Epidermal melanocyte (primary cell): Measurements from ENCODE around the gene CSTB.

ENCODE experiments used
- DNase-seq: peaks from one replicate; pipeline ENCODE4 v3.0.0; 2011; ENCODE audit warnings: low spot score; ENCODE audit not compliant: insufficient read length

Gene CSTB

DNA sequence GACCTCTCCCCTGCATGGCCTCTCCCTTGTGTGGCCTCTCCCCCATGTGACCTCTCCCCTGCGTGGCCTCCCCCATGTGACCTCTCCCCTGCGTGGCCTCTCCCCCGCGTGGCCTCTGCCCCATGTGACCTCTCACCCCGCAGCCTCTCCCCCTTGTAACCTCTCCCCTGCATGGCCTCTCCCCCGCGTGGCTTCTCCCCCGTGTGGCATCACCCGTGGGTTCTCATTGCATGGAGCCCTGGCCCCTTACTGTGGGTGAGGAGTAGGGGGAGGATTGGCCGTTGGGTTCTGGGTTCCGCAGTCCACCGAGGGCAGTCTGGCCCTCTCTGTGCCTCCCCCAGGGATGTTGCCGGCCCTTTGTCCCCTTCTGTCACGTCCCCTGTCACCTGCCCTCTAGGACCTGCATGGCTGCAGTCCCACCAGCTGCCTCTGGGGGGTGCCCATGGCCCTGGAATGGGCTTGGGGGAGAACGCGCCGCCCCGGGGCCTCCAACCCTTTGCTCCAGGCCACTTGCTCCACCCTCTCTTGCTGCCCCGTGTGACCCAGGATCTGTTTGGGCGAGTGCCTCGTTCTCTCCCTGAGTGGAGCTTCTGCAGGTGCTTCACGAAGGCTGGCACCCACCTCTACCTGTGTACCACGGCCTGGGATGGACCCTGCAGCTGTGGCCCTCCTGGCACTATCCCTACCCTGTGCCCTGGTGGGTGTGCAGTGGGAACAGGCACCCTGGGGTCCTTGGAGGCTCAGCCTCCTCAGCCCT lies 34.6 kb upstream of the CSTB start:
- peak; percentile 91 for DNase-seq

DNA sequence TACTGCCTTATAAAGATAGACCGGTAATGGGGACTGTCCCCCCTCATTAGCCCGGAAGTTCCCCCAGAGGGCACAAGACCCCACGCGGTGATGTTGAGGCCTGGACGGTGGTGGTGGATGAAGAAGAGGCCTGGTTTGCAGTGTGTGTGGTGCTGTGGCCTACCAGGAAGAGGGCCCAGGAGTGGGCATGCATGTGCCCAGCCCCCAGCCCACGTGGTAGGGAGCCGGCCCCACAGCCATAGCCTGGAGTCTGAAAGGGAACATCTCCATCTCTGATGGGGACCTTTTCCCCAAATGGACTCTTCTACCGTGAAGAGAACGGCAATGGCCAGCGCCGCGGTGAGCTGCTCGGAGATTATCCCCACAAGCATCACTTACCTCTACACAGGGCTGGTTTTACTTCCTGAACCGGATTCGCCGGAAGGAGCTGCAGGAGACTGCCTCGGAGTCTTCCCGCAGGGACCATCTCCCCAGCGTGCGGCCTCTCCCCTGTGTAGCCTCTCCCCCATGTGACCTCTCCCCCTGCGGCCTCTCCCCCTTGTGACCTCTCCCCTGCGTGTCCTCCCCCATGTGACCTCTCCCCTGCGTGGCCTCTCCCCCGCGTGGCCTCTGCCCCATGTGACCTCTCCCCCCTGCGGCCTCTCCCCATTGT lies 33.9 kb upstream of the CSTB start:
- DNase-seq, result no peak

DNA sequence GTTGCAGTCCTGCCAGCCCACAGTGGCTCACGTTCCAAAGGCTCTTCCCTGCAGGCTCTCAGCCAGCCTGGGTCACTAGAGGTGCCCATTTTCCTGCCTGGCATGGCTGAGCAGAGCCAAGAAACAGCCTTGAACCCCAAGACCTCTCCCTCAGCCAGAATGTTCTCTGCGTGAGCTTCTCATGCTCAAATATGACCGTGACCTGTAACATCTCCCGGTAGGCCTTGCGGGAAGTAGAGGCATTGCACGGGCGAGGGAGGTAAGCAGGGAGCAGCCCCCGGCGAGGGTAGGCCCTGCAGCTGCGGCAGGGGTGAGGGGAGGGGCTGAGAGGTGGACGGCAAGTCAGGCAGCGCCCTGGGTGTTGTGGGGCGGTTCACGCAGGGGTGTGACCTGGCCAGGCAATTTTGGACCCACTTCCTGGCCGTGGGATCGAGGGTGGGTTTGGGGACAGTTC lies 33.3 kb upstream of the CSTB start:
- DNase-seq, result no peak

DNA sequence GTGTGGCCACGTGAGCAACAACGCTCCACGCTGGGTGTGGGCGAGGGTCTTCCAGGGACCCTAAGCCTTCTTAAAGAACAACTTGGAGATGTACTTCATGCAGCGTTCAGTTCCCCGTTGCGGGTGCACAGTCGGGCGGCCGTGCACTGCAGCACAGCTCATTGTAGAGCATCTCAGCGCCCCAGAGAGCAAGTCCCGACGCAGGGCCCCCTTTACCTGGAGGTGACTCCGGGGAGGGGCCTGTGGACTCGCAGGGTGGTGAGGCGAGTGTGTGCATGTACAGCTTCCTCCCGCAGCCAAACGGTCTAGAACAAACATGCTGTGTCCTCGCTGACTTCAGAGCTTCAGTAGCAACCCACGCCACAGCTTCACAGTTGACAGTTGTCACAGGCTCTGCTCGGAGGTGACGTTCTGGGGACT lies 32.7 kb upstream of the CSTB start:
- no peak for DNase-seq

DNA sequence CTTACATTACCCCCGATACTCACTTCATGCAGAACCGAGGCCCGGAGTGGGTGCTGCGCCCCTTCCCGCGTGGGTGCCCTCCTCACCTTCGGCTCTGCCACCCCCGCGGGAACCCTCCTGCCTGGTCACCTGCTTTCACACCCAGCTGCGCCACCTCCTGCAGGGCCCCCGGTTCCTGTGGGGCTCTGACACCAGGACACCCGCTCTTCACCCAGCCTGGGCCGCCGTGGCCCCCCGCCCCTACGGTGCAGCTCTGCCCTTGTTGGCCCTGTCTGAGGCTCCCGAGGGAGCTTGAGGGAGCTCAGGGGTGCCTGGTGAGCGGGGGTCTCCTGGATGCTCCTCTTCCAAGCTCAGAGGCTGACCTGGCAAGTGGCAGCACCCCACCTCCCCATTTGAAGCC lies 32.3 kb upstream of the CSTB start:
- DNase-seq, result no peak

DNA sequence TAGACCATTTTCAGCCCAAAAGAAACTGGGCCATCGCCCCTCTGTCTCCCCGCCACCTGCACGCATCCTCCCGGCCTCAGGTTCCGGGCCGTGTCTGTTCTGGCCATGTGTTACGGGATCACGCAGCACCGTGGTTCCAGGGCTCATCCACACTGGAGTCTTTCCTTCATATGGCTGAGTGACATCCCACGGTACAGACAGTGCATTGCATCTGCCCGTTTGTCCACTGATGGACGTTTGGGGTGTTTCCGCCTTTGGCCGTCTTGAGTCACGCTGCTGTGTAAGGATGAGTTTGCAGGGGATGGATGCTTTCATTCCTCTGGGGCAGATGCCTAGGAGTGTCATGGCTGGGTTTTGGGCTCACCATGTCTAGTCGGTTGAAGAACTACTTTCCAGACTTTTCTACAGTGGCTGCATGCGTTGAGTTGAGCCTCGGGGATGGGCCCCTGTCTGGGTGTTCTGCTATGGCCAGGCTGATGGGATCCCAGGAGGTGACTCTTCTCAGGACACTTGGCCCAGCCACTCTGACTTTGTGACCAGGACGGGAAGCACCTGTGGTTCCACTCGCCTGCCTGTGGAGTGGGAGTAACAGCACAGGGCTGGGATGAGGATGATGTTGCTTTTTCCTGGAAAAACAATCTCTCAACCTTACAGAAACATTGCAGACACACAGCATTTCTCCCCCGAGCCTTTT lies 30.1 kb upstream of the CSTB start:
- no peak for DNase-seq

DNA sequence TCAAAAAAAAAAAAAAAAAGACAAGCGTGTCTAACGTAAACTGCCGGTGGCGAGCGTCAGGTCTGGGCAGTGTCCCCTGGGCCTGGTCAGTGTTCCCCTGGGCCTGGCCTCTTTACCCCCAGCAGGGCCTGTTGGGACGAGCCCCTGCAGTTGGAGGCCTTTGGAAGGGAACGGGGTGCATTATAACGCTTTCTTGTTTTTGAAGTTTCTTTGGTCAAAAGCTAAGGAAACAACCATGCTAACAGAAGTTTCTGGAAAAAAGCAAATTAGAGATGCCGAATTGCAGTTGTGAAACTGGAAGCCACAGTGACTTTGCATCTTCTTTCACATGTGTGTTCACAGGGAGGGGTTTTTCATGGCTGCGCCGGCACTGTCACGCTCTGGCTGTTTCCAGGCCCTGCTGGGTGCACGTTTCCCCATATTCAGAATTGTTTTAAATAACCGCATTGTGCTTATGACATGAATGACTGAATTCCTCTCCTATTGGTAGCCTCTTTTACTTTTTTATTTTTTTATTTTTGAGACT lies 29.2 kb upstream of the CSTB start:
- DNase-seq, result no peak

DNA sequence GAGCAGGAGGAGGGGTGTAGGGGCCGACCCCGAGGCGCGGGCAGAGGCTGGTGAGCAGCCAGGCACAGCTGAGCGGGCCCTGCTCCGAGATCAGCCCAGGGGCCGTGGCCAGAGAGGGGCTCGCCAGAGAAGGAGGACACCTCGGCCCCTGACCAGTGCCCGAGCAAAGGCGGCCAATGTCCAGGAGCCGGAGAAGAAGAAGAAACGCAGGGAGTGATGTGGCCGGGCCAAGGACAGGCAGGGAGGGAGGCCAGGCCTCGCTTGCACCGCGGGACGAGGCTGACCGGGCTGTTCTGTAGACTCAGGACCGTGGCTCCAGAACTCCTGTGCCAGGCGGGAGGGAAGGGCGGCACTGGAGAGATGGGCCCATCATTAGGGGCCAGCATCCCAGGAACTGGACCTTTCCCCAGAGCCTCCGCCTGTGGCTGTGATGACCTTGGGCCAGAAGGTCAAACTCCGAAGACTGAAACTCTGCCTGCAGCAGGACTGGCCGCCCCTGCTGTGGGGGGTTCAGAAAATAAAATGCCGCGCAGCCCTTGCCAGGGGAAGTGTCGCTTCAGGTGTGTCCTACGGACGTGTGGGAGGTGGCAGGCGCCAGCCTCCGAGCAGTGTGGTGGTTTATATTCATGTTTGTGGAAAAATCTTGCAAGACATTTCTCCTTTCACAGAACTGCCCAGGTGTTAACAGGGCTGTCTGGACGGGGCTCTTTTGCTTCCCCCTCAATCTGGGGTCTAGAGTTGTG lies 27.6 kb upstream of the CSTB start:
- DNase-seq, result no peak

DNA sequence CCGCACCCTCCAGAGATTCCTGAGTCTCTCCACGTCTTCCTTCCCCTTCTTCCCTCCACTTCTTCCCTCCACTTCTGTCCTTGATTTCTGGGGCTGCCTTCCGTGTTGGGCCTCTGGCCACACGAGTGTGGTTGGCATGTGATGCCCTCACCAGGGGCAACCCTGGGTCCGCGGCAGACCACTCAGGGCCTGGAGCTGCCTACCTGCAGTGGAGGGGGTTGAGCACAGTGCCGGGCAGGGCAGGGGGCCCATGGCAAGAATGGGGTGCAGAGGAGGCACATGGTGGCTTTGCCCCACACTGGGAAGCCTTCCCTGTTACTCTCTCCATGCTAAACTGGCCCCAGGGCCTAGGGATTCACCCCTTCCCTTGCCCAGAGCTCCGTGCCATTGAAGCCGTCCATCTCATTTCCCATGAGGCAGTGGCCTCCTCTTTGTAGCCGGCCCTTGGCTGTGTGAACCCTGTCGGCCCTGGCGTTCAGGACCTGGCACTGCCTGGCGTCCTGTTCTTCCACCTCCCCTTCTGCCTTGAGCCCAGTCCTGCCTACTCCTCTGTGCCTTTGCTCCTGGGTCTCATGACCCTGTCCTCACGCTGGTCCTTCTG lies 26.7 kb upstream of the CSTB start:
- DNase-seq, result no peak

DNA sequence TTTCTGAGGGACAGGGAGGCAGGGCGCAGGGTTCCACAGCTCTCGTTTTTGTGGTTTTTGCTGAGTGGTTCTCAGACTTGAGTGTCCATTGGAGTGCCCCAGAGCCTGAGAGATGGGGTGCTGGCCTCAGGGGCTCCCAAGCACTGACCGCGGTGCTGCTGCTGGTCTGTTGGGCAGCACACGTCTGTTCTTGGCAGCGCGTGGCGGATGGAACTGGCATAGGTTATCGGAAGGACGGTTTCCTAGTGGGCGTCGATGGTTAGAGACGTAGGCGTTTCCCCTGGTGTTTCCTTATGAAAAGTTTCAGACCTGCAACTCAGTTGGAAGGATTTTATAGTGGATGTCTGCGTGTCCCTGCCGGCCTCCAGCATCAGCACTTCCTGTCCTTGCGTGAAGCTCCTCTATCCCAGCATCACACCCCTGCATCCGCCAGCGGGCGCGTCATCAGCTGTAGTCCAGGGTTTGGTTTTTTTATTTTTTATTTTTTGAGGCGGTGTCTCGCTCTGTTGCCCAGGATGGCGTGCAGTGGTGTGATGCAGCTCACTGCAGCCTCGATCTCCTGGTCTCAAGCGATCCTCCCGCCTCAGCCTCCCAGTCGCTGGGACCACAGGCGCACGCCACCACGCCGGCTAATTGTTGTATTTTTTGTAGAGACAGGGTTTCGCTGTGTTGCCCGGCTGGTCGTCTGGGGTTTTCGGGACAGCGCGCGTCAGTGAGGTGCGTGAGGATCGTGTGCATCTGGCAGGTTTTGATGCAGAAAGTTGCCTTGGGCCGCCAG lies 25.1 kb upstream of the CSTB start:
- no peak for DNase-seq

DNA sequence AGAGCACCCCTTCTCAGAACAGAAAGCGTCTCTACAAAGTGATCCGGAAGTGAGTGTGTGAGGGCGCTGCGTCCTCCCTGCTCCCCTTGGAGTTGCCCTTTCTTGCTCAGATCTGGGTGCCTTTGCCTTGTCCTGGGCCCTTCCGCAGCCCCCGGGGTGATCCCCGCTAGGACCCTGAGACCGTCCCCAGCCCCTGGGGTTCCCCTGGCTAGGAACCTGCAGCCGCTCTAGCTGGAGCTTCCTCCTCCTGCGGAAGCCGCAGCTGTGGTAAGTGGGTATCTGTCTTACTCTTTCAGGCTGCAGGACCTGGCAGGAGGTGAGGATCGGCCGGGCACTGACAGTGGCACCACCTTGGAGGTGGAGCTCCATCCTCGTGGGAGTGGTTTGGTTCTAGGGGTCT lies 24.5 kb upstream of the CSTB start:
- no peak for DNase-seq

DNA sequence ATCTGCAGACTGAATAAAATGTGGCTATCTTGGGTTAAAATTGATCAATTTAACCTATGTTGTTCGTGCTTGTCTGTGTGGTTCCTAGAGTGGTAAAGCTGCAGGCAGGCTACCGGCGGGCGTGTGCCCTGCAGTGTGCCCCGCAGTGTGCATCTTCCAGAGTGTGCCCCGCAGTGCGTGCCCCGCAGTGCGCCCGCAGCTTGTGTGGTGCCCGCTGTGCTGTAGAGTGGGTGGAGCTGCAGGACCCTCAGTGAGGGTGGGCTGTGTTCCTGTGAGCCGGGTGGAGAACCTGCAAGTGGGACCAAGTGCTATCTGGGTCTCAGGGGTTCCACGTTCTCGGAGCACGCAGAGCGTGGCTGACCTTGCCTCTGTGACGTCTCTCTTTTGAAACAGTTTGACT lies 24.0 kb upstream of the CSTB start:
- DNase-seq, result no peak

DNA sequence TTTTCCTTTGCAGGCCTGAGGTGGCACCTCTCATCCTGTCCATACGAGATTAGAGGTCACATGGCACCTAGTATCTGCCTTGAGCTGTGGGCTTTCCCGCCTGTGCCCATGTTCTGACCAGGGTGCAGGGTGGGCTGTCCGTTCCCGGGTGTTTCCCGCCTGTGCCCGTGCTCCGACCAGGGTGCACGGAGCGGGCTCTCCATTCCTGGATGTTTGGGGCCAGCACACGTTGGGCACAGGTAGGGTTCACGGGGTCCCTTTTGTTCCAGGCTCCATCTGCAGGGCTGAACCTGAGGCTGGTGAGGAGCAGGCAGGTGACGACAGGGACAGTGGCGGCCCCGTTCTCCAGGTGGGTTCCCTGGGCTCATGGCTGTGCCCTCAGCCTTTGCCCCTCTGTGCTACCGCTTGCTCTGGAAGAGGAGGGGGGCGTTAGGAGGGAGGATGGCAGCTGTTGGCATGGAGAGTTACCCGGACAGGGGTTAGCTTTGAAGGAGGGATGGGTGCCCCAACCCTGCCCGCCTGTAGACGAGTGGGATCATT lies 23.3 kb upstream of the CSTB start:
- DNase-seq, result no peak

DNA sequence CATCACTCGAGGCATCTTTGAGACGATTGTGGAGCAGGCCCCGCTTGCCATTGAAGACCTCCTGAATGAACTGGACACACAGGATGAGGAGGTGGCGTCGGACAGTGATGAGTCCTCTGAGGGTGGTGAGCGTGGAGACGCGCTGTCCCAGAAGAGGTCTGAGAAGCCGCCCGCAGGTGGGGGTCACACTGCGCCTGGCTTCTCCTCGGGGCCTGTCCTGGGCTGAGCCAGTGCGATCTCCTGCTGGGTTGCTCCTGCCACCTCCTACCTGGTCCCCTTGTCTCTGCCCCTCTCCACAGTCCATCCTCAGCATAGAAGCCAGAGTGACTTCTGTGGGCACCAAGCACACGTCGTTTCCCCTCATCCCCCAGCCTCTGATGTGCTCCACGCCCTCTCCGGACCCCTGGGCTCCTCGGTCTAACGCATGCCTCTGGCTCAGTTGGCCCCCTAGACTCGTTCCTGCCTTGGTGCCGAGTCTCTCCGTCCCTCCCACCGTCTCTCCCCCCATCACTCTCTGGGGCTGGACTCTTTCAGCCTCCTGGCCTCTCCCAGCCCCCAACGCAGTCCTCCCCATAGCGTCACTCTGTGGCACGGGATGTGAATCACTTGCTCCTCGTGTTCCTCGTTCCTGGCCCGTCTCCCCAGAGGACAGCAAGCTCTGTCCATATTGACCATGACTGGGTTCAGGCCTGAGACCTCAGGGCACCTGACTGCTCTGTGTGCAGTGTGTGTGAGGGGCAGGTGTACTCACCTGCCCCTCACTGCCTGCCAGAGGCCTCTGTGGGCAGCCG lies 22.0 kb upstream of the CSTB start:
- peak; percentile 8 for DNase-seq

DNA sequence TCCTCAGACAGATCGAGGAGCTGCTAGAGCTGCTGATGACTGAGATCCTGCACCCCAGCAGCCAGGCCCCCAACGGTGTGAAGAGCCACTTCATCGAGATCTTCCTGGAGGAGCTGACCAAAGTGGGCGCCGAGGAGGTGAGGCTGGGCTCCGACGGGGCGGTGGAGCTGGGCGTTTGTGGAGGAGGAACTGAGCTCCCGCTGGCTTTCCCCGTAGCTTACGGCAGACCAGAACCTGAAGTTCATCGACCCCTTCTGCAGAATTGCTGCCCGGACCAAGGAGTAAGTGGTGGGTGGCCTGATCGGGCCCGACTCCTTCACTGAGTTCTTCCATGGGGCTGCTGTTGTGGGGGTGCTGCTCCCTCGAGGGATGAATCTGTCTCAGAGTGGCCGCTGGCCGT lies 21.3 kb upstream of the CSTB start:
- DNase-seq, result peak; percentile 8

DNA sequence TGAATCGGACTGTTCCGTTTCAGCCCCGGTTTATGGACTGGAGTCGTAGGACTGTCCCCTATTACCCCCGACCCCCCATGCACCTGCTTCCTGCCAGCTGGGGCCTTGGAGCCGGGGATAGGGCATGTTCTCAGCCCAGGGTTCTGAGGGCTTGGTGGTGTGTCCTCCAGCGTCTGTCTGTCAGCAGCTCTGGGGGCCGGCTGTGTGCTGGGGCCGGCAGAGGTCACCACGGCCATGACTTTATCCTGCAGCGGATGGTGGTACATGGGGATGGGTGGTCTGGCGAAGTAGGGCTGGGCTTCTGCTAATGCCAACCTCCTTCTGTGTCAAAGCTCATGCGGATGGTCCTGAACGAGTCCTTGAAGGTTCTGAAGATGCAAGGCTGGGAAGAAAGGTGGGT lies 18.7 kb upstream of the CSTB start:
- peak; percentile 11 for DNase-seq

DNA sequence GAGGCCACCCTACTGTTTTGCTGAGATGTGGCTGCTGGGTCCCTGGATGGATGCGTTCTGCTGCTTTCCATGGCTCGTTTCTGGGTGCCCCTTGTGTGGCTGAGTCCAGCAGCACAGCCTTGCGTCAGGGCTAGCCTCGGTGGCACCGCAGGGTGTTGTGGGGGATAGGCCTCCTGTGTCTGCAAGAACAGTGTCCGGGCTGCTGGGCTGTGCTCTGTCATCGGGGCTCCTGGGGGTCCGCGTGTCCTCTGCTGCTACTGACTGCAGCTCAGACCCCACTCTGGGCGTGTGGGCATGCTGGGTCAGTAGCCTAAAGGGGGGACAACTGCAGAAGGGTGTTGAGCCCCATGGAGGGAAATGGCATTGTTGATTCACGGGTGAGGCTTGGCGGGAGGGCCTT lies 18.2 kb upstream of the CSTB start:
- DNase-seq, result no peak

DNA sequence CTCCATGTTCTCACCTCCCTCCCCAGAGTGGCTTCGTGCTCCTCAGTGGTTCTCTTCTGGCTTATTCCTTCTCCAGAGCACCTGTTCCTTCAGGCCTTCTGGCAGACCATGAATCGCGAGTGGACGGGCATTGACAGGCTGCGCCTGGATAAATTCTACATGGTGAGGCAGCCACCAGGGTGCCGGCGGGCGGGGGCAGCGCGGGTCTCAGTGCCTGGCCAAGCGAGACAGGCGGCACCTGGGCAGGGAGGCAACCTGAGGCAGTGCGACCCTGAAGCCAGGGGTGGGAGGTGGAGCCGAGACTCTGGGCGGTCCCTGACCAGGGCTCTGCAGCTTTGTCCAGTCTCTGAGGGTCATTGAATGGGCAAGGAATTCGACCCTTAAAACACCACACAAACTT lies 17.1 kb upstream of the CSTB start:
- DNase-seq, result peak; percentile 5

DNA sequence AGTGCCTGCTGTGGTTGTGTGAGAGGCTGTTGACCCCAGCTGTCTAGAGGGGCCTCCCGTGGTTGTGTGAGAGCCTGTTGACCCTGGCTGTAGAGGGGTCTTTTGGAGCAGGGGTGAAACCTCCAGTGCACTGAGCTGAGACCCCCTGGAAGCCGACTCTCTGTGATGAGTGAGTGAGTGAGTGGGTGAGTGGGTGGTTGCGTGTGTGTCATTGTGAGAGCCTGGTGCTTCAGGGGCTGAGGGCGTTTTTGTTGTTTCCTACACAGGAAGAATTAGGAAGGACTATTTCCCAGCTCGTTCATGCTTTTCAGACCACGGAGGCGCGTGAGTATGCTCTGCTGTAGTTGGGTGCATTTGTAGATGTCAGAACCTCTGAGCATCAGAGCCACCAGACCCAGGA lies 16.3 kb upstream of the CSTB start:
- DNase-seq, result peak; percentile 10
